Thyroid gland (tissue), 4 donors: Measurements from ENCODE around the gene CCDC80. TPM values are rescaled to one million over a fixed set of nuclear protein-coding genes. Genes with fewer than 3 reads are reported as not detected.
A peak's percentile ranks its signal among the peaks of the same experiment; 100 is the strongest.

Experiments used
- DNase-seq, 2 donors: peaks; one replicate each; pipeline ENCODE4 v3.0.0-alpha.2; 2019
- H3K27ac ChIP-seq, 3 donors: fragments of 200-600 bp; sonication (generic); 1 replicate in 2 of 3; 2 replicates in 1 of 3; pipeline ENCODE4 v1.5.1; 2016 to 2019; ENCODE audit warnings: mild to moderate bottlenecking in 1 of 3, moderate library complexity in 1 of 3
- H3K27me3 ChIP-seq: fragments of 200-600 bp; sonication (generic); one replicate; pipeline ENCODE4 v1.5.1; 2019
- H3K36me3 ChIP-seq, 2 donors: fragments of 200-600 bp; sonication (generic); one replicate each; pipeline ENCODE4 v1.5.1; 2016 to 2019
- H3K4me1 ChIP-seq, 2 donors: fragments of 200-600 bp; sonication (generic); one replicate each; pipeline ENCODE4 v1.5.1; 2017 to 2019
- H3K4me3 ChIP-seq, 3 donors: fragments of 200-600 bp; sonication (generic); replicated peaks in 1 of 3; 1 replicate in 2 of 3; 2 replicates in 1 of 3; pipeline ENCODE4 v1.5.1; 2016; ENCODE audit warnings: mild to moderate bottlenecking in 1 of 3
- H3K9me3 ChIP-seq: fragments of 200-600 bp; sonication (generic); one replicate; pipeline ENCODE4 v1.5.1; 2017
- POLR2A ChIP-seq, 2 donors: fragments of 450-650 bp; IDR thresholded peaks; one replicate each; pipeline ENCODE4 v1.6.1; 2017; ENCODE audit warnings: antibody characterized with exemption in 2 of 2, mild to moderate bottlenecking in 2 of 2, moderate library complexity in 1 of 2
- WGBS, 2 donors: methylation state at CpG; one replicate each; pipeline ENCODE4 v1.1.5; 2017; 5-methylcytosine and 5-hydroxymethylcytosine counted together
- intact Hi-C: fragments of 100-400 bp; cut with DNase I; formaldehyde crosslinking; loops from one replicate; pipeline ENCODE4 v1.15.1; 2023
- total RNA-seq, 4 donors: library from RNA; depleted of rRNA; stranded (reverse); fragments of >200 nt; gene quantifications; one replicate each; pipeline ENCODE4 v1.2.3, GENCODE V29; 2016
- TF ChIP-seq, protein P1 (sequence below), 6 experiments: fragments of 200-600 bp in 3 of 6; fragments of 450-650 bp in 3 of 6; sonication (generic) in 3 of 6; IDR thresholded peaks; one replicate each; pipeline ENCODE4 v1.5.1; 2016 to 2019; ENCODE audit warnings: antibody characterized with exemption in 6 of 6, mild to moderate bottlenecking in 2 of 6, inconsistent platforms in 1 of 6, moderate library complexity in 1 of 6

CCDC80 gene
- total RNA-seq, 4 donors from 2014 or later, result 41.5 to 100 (median 63.7) TPM

- Histone ChIP-seq H3K9me3 (no peaks in the 10 kb centered on the region), H3K36me3 (no peaks in the 10 kb centered on the region), H3K27me3 (no peaks in the 10 kb centered on the region), H3K27ac (no peak overlapping the region), H3K4me3 (no peak overlapping the region), H3K4me1 (peaks cover 11 to 16% of the 10 kb centered on the region in 2 donors)
- no peak for DNase-seq
- TF ChIP-seq, protein P1, sequence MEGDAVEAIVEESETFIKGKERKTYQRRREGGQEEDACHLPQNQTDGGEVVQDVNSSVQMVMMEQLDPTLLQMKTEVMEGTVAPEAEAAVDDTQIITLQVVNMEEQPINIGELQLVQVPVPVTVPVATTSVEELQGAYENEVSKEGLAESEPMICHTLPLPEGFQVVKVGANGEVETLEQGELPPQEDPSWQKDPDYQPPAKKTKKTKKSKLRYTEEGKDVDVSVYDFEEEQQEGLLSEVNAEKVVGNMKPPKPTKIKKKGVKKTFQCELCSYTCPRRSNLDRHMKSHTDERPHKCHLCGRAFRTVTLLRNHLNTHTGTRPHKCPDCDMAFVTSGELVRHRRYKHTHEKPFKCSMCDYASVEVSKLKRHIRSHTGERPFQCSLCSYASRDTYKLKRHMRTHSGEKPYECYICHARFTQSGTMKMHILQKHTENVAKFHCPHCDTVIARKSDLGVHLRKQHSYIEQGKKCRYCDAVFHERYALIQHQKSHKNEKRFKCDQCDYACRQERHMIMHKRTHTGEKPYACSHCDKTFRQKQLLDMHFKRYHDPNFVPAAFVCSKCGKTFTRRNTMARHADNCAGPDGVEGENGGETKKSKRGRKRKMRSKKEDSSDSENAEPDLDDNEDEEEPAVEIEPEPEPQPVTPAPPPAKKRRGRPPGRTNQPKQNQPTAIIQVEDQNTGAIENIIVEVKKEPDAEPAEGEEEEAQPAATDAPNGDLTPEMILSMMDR (IDR thresholded peaks at IDR 0.05), result no peak
- TF ChIP-seq POLR2A (IDR thresholded peaks at IDR 0.05), result no peak
- intact Hi-C loops, result no loop called here
- WGBS, 2 donors, result 88 to 93% methylated on average over 3 of the region's 3 CpGs
These were observed 10.1 kb upstream of the CCDC80 start for GRCh38 chr3:112651071-112651470.

GRCh38 chr3:112650482-112650881, 9.5 kb upstream of the CCDC80 start:
- intact Hi-C loops, result no loop called here
- 74% methylated on average over 3 of the region's 3 CpGs for WGBS, 2 donors
- Histone ChIP-seq H3K36me3 (no peaks in the 10 kb centered on the region), H3K27ac (no peak overlapping the region), H3K4me3 (no peak overlapping the region), H3K27me3 (no peaks in the 10 kb centered on the region), H3K4me1 (peaks cover 11 to 18% of the 10 kb centered on the region in 2 donors), H3K9me3 (no peaks in the 10 kb centered on the region)
- TF ChIP-seq, protein P1 (IDR thresholded peaks at IDR 0.05), result no peak
- TF ChIP-seq POLR2A (IDR thresholded peaks at IDR 0.05), result no peak
- no peak for DNase-seq

DNA sequence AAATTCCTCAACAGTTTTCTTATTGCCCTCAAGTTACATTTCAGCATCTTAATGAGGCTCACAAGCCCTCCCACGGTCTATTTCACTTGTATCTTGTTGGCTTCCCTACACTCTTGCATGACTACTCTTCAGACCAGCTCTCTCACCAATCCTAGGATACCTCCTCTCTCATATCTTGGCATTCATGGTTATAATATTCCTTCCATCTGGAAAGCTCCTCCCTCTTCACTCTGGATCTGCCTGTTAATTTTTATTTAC, 8.5 kb upstream of the CCDC80 start:
- peaks cover 12 to 19% of the 10 kb centered on the region in 2 donors for H3K4me1 ChIP-seq
- intact Hi-C loops, result no loop called here
- 80 to 83% methylated on average over 1 of the region's 1 CpG for WGBS, 2 donors
- H3K9me3 ChIP-seq, result no peaks in the 10 kb centered on the region
- no peak for DNase-seq
- no peak overlapping the region for H3K27ac ChIP-seq
- H3K27me3 ChIP-seq, result no peaks in the 10 kb centered on the region
- no peaks in the 10 kb centered on the region for H3K36me3 ChIP-seq
- no peak for TF ChIP-seq POLR2A (IDR thresholded peaks at IDR 0.05)
- TF ChIP-seq, protein P1 (IDR thresholded peaks at IDR 0.05), result no peak
- H3K4me3 ChIP-seq, result no peak overlapping the region

DNA sequence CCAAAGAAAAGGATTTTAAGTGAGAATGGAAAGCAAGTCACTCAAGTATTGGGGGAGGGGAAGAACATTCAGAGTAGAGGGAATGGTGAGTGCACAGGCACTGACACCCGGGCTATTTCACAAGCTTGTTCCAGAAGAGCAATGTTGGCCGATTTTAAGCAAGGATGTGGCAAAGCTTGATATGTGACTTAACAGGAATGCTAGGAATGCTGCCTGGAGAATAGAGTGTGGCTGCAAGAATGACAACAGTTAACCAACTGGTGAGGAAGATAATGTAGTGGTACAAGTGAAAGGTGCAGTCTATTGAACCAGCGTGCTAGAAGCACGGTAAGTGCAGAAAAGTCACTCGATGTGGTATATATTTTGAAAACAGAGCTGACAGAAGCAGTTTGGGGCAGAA, 6.2 kb upstream of the CCDC80 start:
- Histone ChIP-seq H3K4me1 (peaks cover 25 to 33% of the 10 kb centered on the region in 2 donors), H3K27ac (peak overlapping the region; percentile 37 to 65 (median 61)), H3K9me3 (no peaks in the 10 kb centered on the region), H3K27me3 (no peaks in the 10 kb centered on the region), H3K4me3 (no peak overlapping the region), H3K36me3 (no peaks in the 10 kb centered on the region)
- peak; percentile 71 to 75 for DNase-seq
- 25 to 30% methylated on average over 5 of the region's 5 CpGs for WGBS, 2 donors
- intact Hi-C loops, result no loop called here
- no peak for TF ChIP-seq POLR2A (IDR thresholded peaks at IDR 0.05)
- TF ChIP-seq, protein P1 (IDR thresholded peaks at IDR 0.05), result peak in 1 of 6 experiments; percentile 27

DNA sequence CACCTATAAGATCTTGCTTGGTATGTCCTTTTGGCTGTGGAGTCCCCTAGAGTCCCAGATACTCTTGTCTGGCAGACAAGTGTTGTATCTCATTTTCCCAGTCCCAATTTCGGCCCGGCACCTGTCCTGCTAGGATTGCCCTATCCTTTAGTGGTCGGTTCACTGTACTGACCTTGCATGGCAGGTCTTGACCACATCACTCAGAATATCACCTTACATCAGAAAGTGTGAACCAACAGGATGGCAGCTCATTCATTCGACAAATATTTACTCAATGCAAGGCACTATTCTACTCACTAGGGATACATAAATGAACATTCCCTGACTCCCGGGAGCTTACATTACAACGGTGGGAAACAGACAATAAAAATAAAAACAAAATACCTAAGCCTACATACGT, 5.7 kb upstream of the CCDC80 start:
- WGBS, 2 donors, result 61 to 68% methylated on average over 7 of the region's 7 CpGs
- Histone ChIP-seq H3K9me3 (no peaks in the 10 kb centered on the region), H3K4me1 (peaks cover 25 to 37% of the 10 kb centered on the region in 2 donors), H3K4me3 (no peak overlapping the region), H3K27me3 (no peaks in the 10 kb centered on the region), H3K36me3 (no peaks in the 10 kb centered on the region), H3K27ac (peak overlapping the region; percentile 0 to 33 (median 10))
- no peak for DNase-seq
- intact Hi-C loops, result no loop called here
- TF ChIP-seq, protein P1 (IDR thresholded peaks at IDR 0.05), result no peak
- no peak for TF ChIP-seq POLR2A (IDR thresholded peaks at IDR 0.05)
